Activated CD4-positive, alpha-beta T cell treated with anti-CD3 and anti-CD28 coated beads, Interleukin-2, amount 10 ng/mL, durations not matched to agents 7 days and 5 days (primary cell): ENCODE data around the gene KRTAP12-2. TPM values are rescaled to one million over a fixed set of nuclear protein-coding genes. Genes with fewer than 3 reads are reported as not detected.

ENCODE experiments used
- CTCF ChIA-PET: fragments of 350-600 bp; sonication (Branson Sonifier 250); formaldehyde crosslinking; loops from one replicate; lab custom pipeline; 2021; ENCODE audit warnings: antibody characterized with exemption; lab: Charles Lee
- POLR2A ChIA-PET: fragments of 350-600 bp; sonication (Branson Sonifier 250); formaldehyde crosslinking; loops from one replicate; lab custom pipeline; 2021; ENCODE audit warnings: antibody characterized with exemption; lab: Charles Lee
- DNase-seq: peaks from one replicate; pipeline ENCODE4 v3.0.0-alpha.2; 2020
- H3K27ac Mint-ChIP-seq: one replicate; pipeline ENCODE4 v1.8.0; 2021; ENCODE audit warnings: mild to moderate bottlenecking, moderate library complexity, mixed read lengths
- H3K27me3 Mint-ChIP-seq: one replicate; pipeline ENCODE4 v1.8.0; 2021; ENCODE audit warnings: mixed read lengths
- H3K36me3 Mint-ChIP-seq: one replicate; pipeline ENCODE4 v1.8.0; 2021; ENCODE audit warnings: low read depth, mixed read lengths
- H3K4me1 Mint-ChIP-seq: one replicate; pipeline ENCODE4 v1.8.0; 2021; ENCODE audit warnings: mixed read lengths
- H3K4me3 Mint-ChIP-seq: one replicate; pipeline ENCODE4 v1.8.0; 2021; ENCODE audit warnings: mild to moderate bottlenecking, moderate library complexity, mixed read lengths
- H3K9me3 Mint-ChIP-seq: one replicate; pipeline ENCODE4 v1.8.0; 2021; ENCODE audit warnings: mixed read lengths
- total RNA-seq, 2 experiments: library from RNA; stranded (reverse); gene quantifications; one replicate each; pipeline ENCODE4 v1.2.3, GENCODE V29; 2021

The KRTAP12-2 gene
- total RNA-seq, 2 experiments from 2014 or later = not detected

DNA sequence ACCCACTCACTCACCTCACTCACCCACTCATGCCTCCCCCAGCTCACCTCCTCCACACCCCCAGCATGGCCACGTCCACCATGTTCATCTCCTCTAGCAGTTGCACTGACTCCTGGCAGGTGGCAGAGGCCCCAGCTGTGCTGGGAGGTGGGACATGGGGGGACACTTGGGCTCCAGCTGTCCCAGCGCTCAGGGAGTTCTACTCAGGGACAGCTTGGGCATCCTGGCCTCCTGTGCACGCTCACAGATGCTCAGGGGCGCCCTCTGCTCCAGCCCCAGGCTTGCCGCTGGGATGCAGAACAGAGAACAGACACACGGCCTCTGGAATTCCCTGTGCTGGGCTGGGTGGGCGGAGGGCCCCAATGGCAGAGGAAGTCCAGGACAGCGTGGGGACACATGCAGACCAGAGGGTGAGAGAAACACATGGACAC is 49.6 kb downstream of the KRTAP12-2 start:
- peaks cover 30% of the 10 kb centered on the region for H3K36me3 Mint-ChIP-seq
- peaks cover 33% of the 10 kb centered on the region for H3K9me3 Mint-ChIP-seq
- peaks cover 30% of the 10 kb centered on the region for H3K4me1 Mint-ChIP-seq
- no peak overlapping the region for H3K4me3 Mint-ChIP-seq
- no peaks in the 10 kb centered on the region for H3K27me3 Mint-ChIP-seq
- ChIA-PET POLR2A (no interaction called here), CTCF (no interaction called here)
- no peak overlapping the region for H3K27ac Mint-ChIP-seq
- DNase-seq = no peak

DNA sequence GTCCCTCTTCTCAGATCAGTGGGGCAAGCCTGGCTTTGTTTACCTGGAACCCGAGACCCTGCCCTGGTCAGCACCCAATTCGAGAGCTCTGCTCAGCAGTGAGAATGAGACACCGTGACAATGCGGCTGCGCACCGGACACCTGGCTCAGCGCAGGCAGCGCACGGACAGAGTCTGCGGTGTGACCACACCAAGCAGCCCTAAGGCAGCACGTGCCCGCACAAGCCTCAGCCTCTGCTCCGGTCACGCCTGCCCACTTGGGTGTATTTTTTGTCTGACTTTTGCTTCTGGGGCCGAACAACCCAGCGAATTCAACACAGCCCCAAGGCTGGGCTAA is 50.2 kb downstream of the KRTAP12-2 start:
- peaks cover 30% of the 10 kb centered on the region for H3K9me3 Mint-ChIP-seq
- no peak overlapping the region for H3K4me3 Mint-ChIP-seq
- H3K27ac Mint-ChIP-seq = peak overlapping the region; percentile 48
- H3K36me3 Mint-ChIP-seq = peaks cover 28% of the 10 kb centered on the region
- DNase-seq = no peak
- H3K27me3 Mint-ChIP-seq = no peaks in the 10 kb centered on the region
- POLR2A ChIA-PET = no interaction called here
- peaks cover 30% of the 10 kb centered on the region for H3K4me1 Mint-ChIP-seq
- CTCF ChIA-PET = no interaction called here

Other genes with a start within 250 kb of the KRTAP12-2 start
- gene LRRC3, start 211.4 kb downstream of the KRTAP12-2 start, total RNA-seq = 1 to 10 TPM; 5.0 to 5.1 TPM
- not detected for gene KRTAP10-1, start 126.7 kb downstream of the KRTAP12-2 start, total RNA-seq
- not detected for gene KRTAP10-2, start 115.4 kb downstream of the KRTAP12-2 start, total RNA-seq
- not detected for gene KRTAP10-3, start 108.1 kb downstream of the KRTAP12-2 start, total RNA-seq
- not detected for gene KRTAP10-4, start 93.2 kb downstream of the KRTAP12-2 start, total RNA-seq
- gene KRTAP10-5, start 86.3 kb downstream of the KRTAP12-2 start, total RNA-seq = not detected
- gene KRTAP10-6, start 74.4 kb downstream of the KRTAP12-2 start, total RNA-seq = not detected
- not detected for gene KRTAP10-7, start 66.3 kb downstream of the KRTAP12-2 start, total RNA-seq
- gene KRTAP10-8, start 54.8 kb downstream of the KRTAP12-2 start, total RNA-seq = not detected
- gene KRTAP10-9, start 39.8 kb downstream of the KRTAP12-2 start, total RNA-seq = not detected
- not detected for gene KRTAP10-10, start 29.6 kb downstream of the KRTAP12-2 start, total RNA-seq
- not detected for gene KRTAP10-11, start 20.5 kb downstream of the KRTAP12-2 start, total RNA-seq
- not detected for gene KRTAP12-4, start 12.3 kb downstream of the KRTAP12-2 start, total RNA-seq
- gene KRTAP12-3, start 9.0 kb downstream of the KRTAP12-2 start, total RNA-seq = not detected
- gene KRTAP12-1, start 15.2 kb upstream of the KRTAP12-2 start, total RNA-seq = not detected
- not detected for gene KRTAP10-12, start 30.2 kb upstream of the KRTAP12-2 start, total RNA-seq
- gene TSPEAR, start 44.6 kb upstream of the KRTAP12-2 start, total RNA-seq = not detected
- 100 to 1,000 TPM in 1 of 2 experiments, 10 to 100 TPM in 1; 95.8 to 103 TPM for gene UBE2G2, start 134.9 kb upstream of the KRTAP12-2 start, total RNA-seq
- gene SUMO3, start 151.1 kb upstream of the KRTAP12-2 start, total RNA-seq = 10 to 100 TPM; 91.1 to 97.9 TPM
- 10 to 100 TPM; 70.2 to 79.9 TPM for gene PTTG1IP, start 206.8 kb upstream of the KRTAP12-2 start, total RNA-seq